ENCODE measurements around the gene SPR.
A peak's percentile ranks its signal among the peaks of the same experiment; 100 is the strongest.

The SPR gene

GRCh38 chr2:72887032-72887739, at the start of gene SPR:
Gene SPR, plus strand, starts transcription at chr2:72887408. Its CDS starts 25 bp downstream, at chr2:72887433.
- DNase-seq (ENCODE audit: low read depth in 2 of 2): peak; percentile 46 to 64

- no peak for DNase-seq (ENCODE audit: low read depth in 2 of 2)
Measured at GRCh38 chr2:72840066-72840465, 47.1 kb upstream of the SPR start.

GRCh38 chr2:72841462-72842125, 45.6 kb upstream of the SPR start:
- no peak for DNase-seq (ENCODE audit: low read depth in 2 of 2)

GRCh38 chr2:72843301-72843700, 43.9 kb upstream of the SPR start:
- DNase-seq (ENCODE audit: low read depth in 2 of 2): no peak

- DNase-seq (ENCODE audit: low read depth in 2 of 2): no peak
Measured at GRCh38 chr2:72846171-72847095, 40.8 kb upstream of the SPR start.

GRCh38 chr2:72847534-72848315, 39.5 kb upstream of the SPR start:
- DNase-seq (ENCODE audit: low read depth in 2 of 2): no peak

GRCh38 chr2:72848436-72849137, 38.6 kb upstream of the SPR start:
- no peak for DNase-seq (ENCODE audit: low read depth in 2 of 2)

- DNase-seq (ENCODE audit: low read depth in 2 of 2): no peak
Measured at GRCh38 chr2:72849138-72849462, 38.1 kb upstream of the SPR start.

GRCh38 chr2:72851333-72851732, 35.9 kb upstream of the SPR start:
- DNase-seq (ENCODE audit: low read depth in 2 of 2): no peak

GRCh38 chr2:72859831-72860262, 27.4 kb upstream of the SPR start:
- DNase-seq (ENCODE audit: low read depth in 2 of 2): peak; percentile 29 to 34

- DNase-seq (ENCODE audit: low read depth in 2 of 2): peak; percentile 81 to 87
Measured at GRCh38 chr2:72862239-72862988, 24.8 kb upstream of the SPR start.

- DNase-seq (ENCODE audit: low read depth in 2 of 2): no peak
Measured at GRCh38 chr2:72863046-72863445, 24.2 kb upstream of the SPR start.

- DNase-seq (ENCODE audit: low read depth in 2 of 2): peak; percentile 7 to 23
Measured at GRCh38 chr2:72864500-72864899, 22.7 kb upstream of the SPR start.

- DNase-seq (ENCODE audit: low read depth in 2 of 2): no peak
Measured at GRCh38 chr2:72871060-72871459, 16.1 kb upstream of the SPR start.

GRCh38 chr2:72871880-72872279, 15.3 kb upstream of the SPR start:
- DNase-seq (ENCODE audit: low read depth in 2 of 2): no peak

GRCh38 chr2:72883356-72883962, 3.7 kb upstream of the SPR start:
- DNase-seq (ENCODE audit: low read depth in 2 of 2): no peak

- no peak for DNase-seq (ENCODE audit: low read depth in 2 of 2)
Measured at GRCh38 chr2:72886505-72887031, 640 bp upstream of the SPR start.

GRCh38 chr2:72887740-72888437, 681 bp downstream of the SPR start:
- peak; percentile 51 to 57 for DNase-seq (ENCODE audit: low read depth in 2 of 2)

Data from activated CD4-positive, alpha-beta T cell treated with anti-CD3 and anti-CD28 coated beads for 24 hours (primary cell).